ENCODE data around the gene ACOT7. TPM values are rescaled to one million over a fixed set of nuclear protein-coding genes. Genes with fewer than 3 reads are reported as not detected.

The ACOT7 gene
- total and polyA plus RNA-seq, 10 donors = 10.6 to 31.5 (median 20.3) TPM

DNA sequence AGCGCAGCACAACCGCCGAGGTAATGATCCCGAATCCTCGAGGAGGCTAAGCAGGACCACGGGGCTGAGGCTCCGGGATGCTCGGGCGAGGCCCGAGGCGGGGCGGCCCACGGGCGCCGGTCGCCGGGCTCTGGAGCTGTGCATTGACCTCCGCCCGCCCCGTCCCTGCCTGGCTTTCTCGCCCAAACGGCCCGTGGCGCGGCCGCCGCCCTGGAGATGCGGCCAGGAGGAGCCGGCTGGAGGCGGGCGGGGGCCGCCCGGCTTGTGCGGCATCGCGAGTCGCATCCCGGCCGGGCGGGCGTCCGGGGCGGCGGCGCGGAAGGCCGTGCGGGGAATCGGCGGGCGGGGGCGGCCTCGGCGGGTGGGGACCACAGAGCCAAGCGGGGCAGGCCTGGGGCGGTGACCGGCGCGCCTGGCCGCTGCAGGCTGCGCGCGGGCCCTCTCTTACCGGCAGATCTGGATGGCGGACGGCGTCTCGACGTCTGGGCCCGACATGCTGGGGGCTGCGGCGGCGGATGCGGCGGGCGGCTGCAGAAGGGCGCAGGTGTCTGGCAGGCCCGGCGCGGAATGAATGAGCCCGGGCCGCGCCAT lies 663 bp downstream of the ACOT7 start:
- H3K27ac ChIP-seq = peak overlapping the region; percentile 93 to 99 (median 97)
- WGBS, 5 donors = 0 to 1% (median 1%) methylated on average over 6 to 83 of the region's 83 CpGs

DNA sequence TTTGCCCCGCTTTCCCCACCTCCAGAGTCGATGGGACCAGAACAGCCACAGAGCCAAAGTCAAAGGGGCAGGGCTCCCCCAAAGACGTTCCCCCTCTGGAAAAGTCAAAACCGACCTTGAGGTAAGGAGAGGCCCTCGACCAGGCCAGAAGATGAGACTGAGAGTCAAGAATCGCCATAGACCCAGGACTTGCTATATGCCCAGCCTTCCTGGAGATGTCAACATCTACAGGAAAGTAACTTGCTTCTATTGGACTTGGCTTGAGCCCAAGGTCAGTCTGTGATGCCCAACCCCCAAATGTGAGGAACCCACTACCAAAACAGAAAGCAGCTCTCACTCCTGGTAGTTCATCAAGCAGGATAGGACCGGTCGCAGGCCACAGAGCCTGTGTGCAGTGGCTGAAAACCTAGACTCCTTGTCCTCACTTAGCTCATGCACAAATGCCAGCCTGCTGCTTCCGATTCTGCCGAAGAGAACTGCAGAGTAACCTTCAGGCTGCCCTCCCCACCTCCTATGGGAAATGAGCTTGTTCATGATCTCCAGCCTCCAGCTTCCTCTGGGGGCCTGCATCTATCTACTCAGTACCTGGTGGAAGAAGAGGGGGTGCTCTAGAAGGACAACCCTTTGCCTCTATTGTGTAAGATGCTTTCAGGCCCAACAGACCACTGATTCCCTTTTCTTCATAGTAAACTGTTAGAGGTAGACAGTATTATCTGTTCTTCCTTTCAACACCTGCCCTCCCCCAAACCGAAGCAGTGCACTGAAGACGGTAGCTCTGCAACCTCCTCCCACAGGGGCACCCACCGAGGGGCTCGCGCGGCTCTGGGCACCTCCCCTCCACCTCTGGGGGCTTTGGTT lies 1.4 kb downstream of the ACOT7 start:
- intact Hi-C loops (cut with DNase I; ENCODE audit: low total_unique reads) = no loop called here
- peaks cover 9 to 47% (median 31%) of the 10 kb centered on the region in 6 donors for H3K4me1 ChIP-seq
- H3K9me3 ChIP-seq = no peaks in the 10 kb centered on the region
- peaks cover 0 to 19% (median 0%) of the 10 kb centered on the region in 7 donors for H3K27me3 ChIP-seq (replicated peaks in 1 of 7)
- 30 to 38% (median 31%) methylated on average over 16 of the region's 16 CpGs for WGBS, 5 donors
- H3K27ac ChIP-seq = peak overlapping the region in 5 of 8 donors; percentile 96 to 98 (median 97)
- H3K4me3 ChIP-seq = peak overlapping the region in 7 of 8 donors; percentile 41 to 80 (median 63)
- no peaks in the 10 kb centered on the region for H3K36me3 ChIP-seq
- TF ChIP-seq POLR2A (IDR thresholded peaks at IDR 0.05) = no peak
- DNase-seq = no peak

More for the DNA sequence above, 663 bp downstream of the ACOT7 start:
- Histone ChIP-seq H3K36me3 (no peaks in the 10 kb centered on the region), H3K27me3 (replicated peaks in 1 of 7) (peaks cover 0 to 19% (median 0%) of the 10 kb centered on the region in 7 donors), H3K4me3 (peak overlapping the region; percentile 41 to 80 (median 62)), H3K4me1 (peaks cover 9 to 54% (median 35%) of the 10 kb centered on the region in 6 donors), H3K9me3 (no peaks in the 10 kb centered on the region)
- no peak for DNase-seq
- TF ChIP-seq POLR2A (IDR thresholded peaks at IDR 0.05) = no peak
- peak in 1 of 3 donors; percentile 78 for TF ChIP-seq POLR2AphosphoS5 (IDR thresholded peaks at IDR 0.05)
- TF ChIP-seq, protein P1, sequence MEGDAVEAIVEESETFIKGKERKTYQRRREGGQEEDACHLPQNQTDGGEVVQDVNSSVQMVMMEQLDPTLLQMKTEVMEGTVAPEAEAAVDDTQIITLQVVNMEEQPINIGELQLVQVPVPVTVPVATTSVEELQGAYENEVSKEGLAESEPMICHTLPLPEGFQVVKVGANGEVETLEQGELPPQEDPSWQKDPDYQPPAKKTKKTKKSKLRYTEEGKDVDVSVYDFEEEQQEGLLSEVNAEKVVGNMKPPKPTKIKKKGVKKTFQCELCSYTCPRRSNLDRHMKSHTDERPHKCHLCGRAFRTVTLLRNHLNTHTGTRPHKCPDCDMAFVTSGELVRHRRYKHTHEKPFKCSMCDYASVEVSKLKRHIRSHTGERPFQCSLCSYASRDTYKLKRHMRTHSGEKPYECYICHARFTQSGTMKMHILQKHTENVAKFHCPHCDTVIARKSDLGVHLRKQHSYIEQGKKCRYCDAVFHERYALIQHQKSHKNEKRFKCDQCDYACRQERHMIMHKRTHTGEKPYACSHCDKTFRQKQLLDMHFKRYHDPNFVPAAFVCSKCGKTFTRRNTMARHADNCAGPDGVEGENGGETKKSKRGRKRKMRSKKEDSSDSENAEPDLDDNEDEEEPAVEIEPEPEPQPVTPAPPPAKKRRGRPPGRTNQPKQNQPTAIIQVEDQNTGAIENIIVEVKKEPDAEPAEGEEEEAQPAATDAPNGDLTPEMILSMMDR (IDR thresholded peaks at IDR 0.05 in 8 of 11, conservative IDR thresholded peaks at IDR 0.05 in 3 of 11) = no peak
- intact Hi-C loops (cut with DNase I; ENCODE audit: low total_unique reads) = no loop called here

DNA sequence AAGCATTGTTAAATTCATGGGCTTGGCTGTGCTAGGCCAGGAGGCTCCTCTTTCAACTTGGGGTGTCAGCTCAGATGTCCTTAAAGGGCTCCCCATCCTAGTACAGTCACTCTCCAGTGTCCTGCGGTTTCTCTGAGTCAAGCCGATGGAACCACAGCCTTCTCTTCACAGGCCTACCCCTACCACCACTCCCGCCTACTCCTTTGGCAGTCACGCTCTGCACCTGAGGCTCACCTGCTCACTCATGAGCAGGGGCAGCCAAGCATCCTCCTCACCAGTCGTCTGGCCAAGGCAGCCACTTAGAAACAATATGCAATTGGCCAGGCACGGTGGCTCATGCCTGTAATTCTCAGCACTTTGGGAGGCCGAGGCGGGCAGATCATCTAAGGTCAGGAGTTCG lies 3.6 kb downstream of the ACOT7 start:
- no peak for DNase-seq
- intact Hi-C loops (cut with DNase I; ENCODE audit: low total_unique reads) = no loop called here
- H3K9me3 ChIP-seq = no peaks in the 10 kb centered on the region
- peaks cover 0 to 19% (median 0%) of the 10 kb centered on the region in 7 donors for H3K27me3 ChIP-seq (replicated peaks in 1 of 7)
- no peaks in the 10 kb centered on the region for H3K36me3 ChIP-seq
- peaks cover 9 to 44% (median 31%) of the 10 kb centered on the region in 6 donors for H3K4me1 ChIP-seq
- no peak overlapping the region for H3K4me3 ChIP-seq
- H3K27ac ChIP-seq = no peak overlapping the region
- WGBS, 5 donors = 79 to 96% (median 93%) methylated on average over 9 of the region's 9 CpGs
- TF ChIP-seq POLR2A (IDR thresholded peaks at IDR 0.05) (no peak), POLR2AphosphoS5 (IDR thresholded peaks at IDR 0.05) (no peak)
- TF ChIP-seq, protein P1 (IDR thresholded peaks at IDR 0.05 in 8 of 11, conservative IDR thresholded peaks at IDR 0.05 in 3 of 11) = no peak

DNA sequence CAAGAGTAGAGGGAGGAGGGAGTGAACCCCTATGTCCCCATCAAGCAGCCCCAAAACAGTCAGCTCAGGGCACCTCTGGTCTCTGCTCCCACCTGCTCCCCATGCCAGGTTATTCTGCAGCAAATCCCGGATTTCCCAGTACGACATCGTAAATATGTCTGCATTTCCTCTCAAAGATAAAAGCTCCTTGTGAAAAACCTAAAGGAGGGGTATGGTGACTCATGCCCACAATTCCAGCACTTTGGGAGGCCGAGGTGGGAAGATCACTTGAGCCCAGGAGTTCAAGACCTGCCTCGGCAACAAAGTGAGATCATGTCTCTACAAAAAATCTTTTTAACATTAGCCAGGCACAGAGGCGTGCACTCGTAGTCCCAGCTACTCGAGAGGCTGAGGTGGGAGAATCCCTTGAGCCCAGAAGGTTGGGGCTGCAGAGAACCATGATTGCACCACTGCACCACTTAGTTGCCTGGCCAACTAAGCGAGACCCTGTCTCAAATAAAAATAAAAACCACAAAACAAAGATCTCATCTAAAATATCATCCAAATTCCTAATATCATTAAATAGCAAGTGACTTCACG lies 7.1 kb downstream of the ACOT7 start:
- Histone ChIP-seq H3K27ac (no peak overlapping the region), H3K27me3 (replicated peaks in 1 of 7) (peaks cover 0 to 6% (median 0%) of the 10 kb centered on the region in 7 donors), H3K4me1 (peaks cover 0 to 16% (median 6%) of the 10 kb centered on the region in 6 donors), H3K9me3 (peaks cover 0 to 7% (median 0%) of the 10 kb centered on the region in 8 donors), H3K36me3 (no peaks in the 10 kb centered on the region), H3K4me3 (no peak overlapping the region)
- WGBS, 5 donors = 81 to 91% (median 85%) methylated on average over 10 of the region's 10 CpGs
- no peak for DNase-seq
- intact Hi-C loops (cut with DNase I; ENCODE audit: low total_unique reads) = no loop called here
- TF ChIP-seq, protein P1 (IDR thresholded peaks at IDR 0.05 in 8 of 11, conservative IDR thresholded peaks at IDR 0.05 in 3 of 11) = no peak
- TF ChIP-seq POLR2AphosphoS5 (IDR thresholded peaks at IDR 0.05) = no peak
- no peak for TF ChIP-seq POLR2A (IDR thresholded peaks at IDR 0.05)
